GM15510 (cell line): ENCODE results near the gene SLC7A7.

Experiments
- POLR2A ChIP-seq: IDR thresholded peaks from 3 replicates; pipeline ENCODE4 v1.6.1; 2011; ENCODE audit warnings: borderline replicate concordance; ENCODE audit not compliant: insufficient read length; ENCODE audit errors: extremely low read depth

The SLC7A7 gene

GRCh38 chr14:22807432-22808087, 7.7 kb downstream of the SLC7A7 start:
- TF ChIP-seq POLR2A: no peak

GRCh38 chr14:22803687-22803974, 11.6 kb downstream of the SLC7A7 start:
- TF ChIP-seq POLR2A: no peak

GRCh38 chr14:22802860-22803686, 12.2 kb downstream of the SLC7A7 start:
- TF ChIP-seq POLR2A: no peak

GRCh38 chr14:22801716-22802115, 13.5 kb downstream of the SLC7A7 start:
- TF ChIP-seq POLR2A: no peak

- no peak for TF ChIP-seq POLR2A
Observed at GRCh38 chr14:22800346-22800745, 14.9 kb downstream of the SLC7A7 start.

GRCh38 chr14:22798528-22798927, 16.7 kb downstream of the SLC7A7 start:
- TF ChIP-seq POLR2A: no peak

- no peak for TF ChIP-seq POLR2A
Observed at GRCh38 chr14:22797017-22797917, 18.0 kb downstream of the SLC7A7 start.

- TF ChIP-seq POLR2A: no peak
Observed at GRCh38 chr14:22796087-22796707, 19.0 kb downstream of the SLC7A7 start.

- no peak for TF ChIP-seq POLR2A
Observed at GRCh38 chr14:22794551-22794951, 20.7 kb downstream of the SLC7A7 start.

GRCh38 chr14:22793976-22794375, 21.3 kb downstream of the SLC7A7 start:
- TF ChIP-seq POLR2A: no peak

- no peak for TF ChIP-seq POLR2A
Observed at GRCh38 chr14:22792158-22792557, 23.1 kb downstream of the SLC7A7 start.

- TF ChIP-seq POLR2A: no peak
Observed at GRCh38 chr14:22791301-22791700, 23.9 kb downstream of the SLC7A7 start.

- no peak for TF ChIP-seq POLR2A
Observed at GRCh38 chr14:22786685-22787084, 28.6 kb downstream of the SLC7A7 start.

GRCh38 chr14:22781301-22781991, 33.8 kb downstream of the SLC7A7 start:
- no peak for TF ChIP-seq POLR2A
